Left lung (tissue), 10 donors: ENCODE data around the gene AMN1. TPM values are rescaled to one million over a fixed set of nuclear protein-coding genes. Genes with fewer than 3 reads are reported as not detected.
A peak's percentile ranks its signal among the peaks of the same experiment; 100 is the strongest.

Experiments
- ATAC-seq: fragments of 200-7000 bp; cut with Tn5 transposase; one replicate; pipeline ENCODE4 v1.9.1; 2020; ENCODE audit warnings: moderate library complexity
- DNase-seq, 4 donors: peaks; one replicate each; pipeline ENCODE4 v3.0.0-alpha.2; 2013 to 2020
- H3K27ac ChIP-seq, 2 donors: fragments of 200-600 bp; sonication (generic) in 1 of 2; one replicate each; pipeline versions ENCODE4 v1.5.0 to v1.8.0; 2020 to 2021
- H3K27me3 ChIP-seq, 2 donors: fragments of 200-600 bp; sonication (generic) in 1 of 2; one replicate each; pipeline versions ENCODE4 v1.5.0 to v1.8.0; 2020 to 2021
- H3K36me3 ChIP-seq, 2 donors: fragments of 200-600 bp; sonication (generic) in 1 of 2; one replicate each; pipeline versions ENCODE4 v1.5.0 to v1.8.0; 2020 to 2021
- H3K4me1 ChIP-seq, 2 donors: fragments of 200-600 bp; one replicate each; pipeline ENCODE4 v1.8.0; 2021
- H3K4me3 ChIP-seq, 2 donors: fragments of 200-600 bp; sonication (generic) in 1 of 2; one replicate each; pipeline versions ENCODE4 v1.5.0 to v1.8.0; 2020 to 2021; ENCODE audit warnings: mild to moderate bottlenecking in 1 of 2
- H3K9me3 ChIP-seq, 2 donors: fragments of 200-600 bp; sonication (generic) in 1 of 2; one replicate each; pipeline versions ENCODE4 v1.5.0 to v1.8.0; 2020 to 2021
- intact Hi-C, 2 donors: fragments of 100-400 bp; cut with DNase I; formaldehyde crosslinking; loops; one replicate each; pipeline versions ENCODE4 v1.11.2 to v1.14.2; 2022
- polyA plus RNA-seq, 6 donors: library from polyadenylated mRNA; unstranded; fragments of 120-200 nt; gene quantifications; one replicate each; pipeline ENCODE4 v1.2.1, GENCODE V29; 2013; ENCODE audit not compliant: insufficient read length in 6 of 6
- total RNA-seq, 2 donors: library from RNA; stranded (reverse); fragmentation: NEBNext Ultra II Directional; extraction: Animal tissue kit (Norgen Biotek cat#: 25700); gene quantifications; one replicate each; pipeline ENCODE4 v1.2.1, GENCODE V29; 2021
- TF ChIP-seq, protein P1 (sequence below), 2 donors: fragments of 200-600 bp; sonication (generic) in 1 of 2; IDR thresholded peaks; one replicate each; pipeline versions ENCODE4 v1.5.0 to v1.8.0; 2021; ENCODE audit warnings: antibody characterized with exemption in 2 of 2
- donor health status: DM: no; HTN: yes; CAD: no.
- donor health status: DM: no; HTN: no; CAD: no.

The AMN1 gene
- total and polyA plus RNA-seq, 8 donors: 6.6 to 19.7 (median 17.3) TPM

DNA sequence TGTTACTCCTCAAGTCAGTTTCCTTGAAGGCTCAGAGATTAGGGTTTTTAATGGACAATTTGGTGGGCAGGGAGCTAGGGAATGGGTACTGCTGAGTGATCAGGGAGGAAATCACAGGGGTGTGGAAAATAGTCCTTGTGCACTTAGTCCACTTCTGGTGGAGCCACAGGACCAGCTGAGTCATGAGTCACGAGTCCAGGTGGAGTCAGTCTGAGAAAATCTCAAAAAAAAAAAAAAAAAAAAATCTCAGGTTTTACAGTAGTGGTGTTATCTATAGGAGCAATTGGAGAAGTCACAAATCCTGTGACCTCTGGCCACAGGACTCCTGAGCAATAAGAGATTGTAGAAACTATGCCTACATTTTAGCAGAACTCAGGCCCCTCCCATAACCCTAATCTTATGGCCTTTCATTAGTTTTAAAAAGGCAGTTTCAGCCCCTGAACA lies 28.2 kb upstream of the AMN1 start:
- H3K27me3 ChIP-seq: no peaks in the 10 kb centered on the region
- intact Hi-C loops: no loop called here
- no peak overlapping the region for H3K27ac ChIP-seq
- H3K36me3 ChIP-seq: no peaks in the 10 kb centered on the region
- TF ChIP-seq, protein P1, sequence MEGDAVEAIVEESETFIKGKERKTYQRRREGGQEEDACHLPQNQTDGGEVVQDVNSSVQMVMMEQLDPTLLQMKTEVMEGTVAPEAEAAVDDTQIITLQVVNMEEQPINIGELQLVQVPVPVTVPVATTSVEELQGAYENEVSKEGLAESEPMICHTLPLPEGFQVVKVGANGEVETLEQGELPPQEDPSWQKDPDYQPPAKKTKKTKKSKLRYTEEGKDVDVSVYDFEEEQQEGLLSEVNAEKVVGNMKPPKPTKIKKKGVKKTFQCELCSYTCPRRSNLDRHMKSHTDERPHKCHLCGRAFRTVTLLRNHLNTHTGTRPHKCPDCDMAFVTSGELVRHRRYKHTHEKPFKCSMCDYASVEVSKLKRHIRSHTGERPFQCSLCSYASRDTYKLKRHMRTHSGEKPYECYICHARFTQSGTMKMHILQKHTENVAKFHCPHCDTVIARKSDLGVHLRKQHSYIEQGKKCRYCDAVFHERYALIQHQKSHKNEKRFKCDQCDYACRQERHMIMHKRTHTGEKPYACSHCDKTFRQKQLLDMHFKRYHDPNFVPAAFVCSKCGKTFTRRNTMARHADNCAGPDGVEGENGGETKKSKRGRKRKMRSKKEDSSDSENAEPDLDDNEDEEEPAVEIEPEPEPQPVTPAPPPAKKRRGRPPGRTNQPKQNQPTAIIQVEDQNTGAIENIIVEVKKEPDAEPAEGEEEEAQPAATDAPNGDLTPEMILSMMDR (IDR thresholded peaks at IDR 0.05): no peak
- peaks cover 0 to 6% of the 10 kb centered on the region in 2 donors for H3K4me1 ChIP-seq
- H3K9me3 ChIP-seq: no peaks in the 10 kb centered on the region
- H3K4me3 ChIP-seq: no peak overlapping the region
- DNase-seq: peak in 1 of 4 donors; percentile 43
- ATAC-seq: peak; percentile 68

DNA sequence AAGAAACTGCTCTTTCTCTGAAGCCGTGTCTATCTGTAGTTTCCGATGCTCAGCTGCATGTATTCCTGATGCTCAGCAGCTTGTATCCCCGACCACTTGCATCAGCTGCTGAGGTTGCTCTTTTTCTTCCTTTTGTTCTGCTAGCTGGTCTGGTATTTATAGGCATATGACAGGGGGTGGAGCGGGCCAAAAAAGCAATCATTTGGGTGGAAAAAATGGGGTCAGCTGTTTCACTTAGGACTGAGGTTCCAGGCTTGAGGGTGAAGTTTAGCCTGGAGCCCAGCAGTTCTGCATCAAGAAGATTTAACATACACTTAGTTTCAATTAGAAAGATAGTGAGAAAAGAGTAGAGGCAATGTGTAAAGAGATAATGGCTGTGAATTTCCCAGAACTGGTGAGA lies 23.6 kb upstream of the AMN1 start:
- H3K27ac ChIP-seq: peak overlapping the region in 1 of 2 donors; percentile 90

DNA sequence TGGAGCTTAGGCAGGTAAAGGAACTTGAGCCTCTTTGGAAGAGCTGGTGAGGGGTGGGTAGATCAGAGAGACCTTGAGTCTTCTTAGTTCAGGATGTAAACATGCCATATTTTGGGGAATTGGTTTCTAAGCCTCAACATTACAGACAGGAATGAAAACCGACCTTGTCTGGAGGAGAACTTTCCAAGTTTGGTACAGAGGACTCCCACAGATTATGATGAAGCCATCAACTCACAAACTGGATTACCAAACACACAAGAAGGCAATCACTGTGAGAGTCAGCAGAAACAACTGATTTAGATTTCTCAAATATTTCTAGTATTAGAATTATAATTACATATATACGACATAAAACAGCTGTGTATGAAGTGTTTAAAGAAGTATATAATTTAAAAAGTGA lies 22.3 kb upstream of the AMN1 start:
- no peak overlapping the region for H3K4me3 ChIP-seq
- H3K9me3 ChIP-seq: peaks cover 0 to 5% of the 10 kb centered on the region in 2 donors
- H3K27ac ChIP-seq: peak overlapping the region in 1 of 2 donors; percentile 90
- peaks cover 17 to 65% of the 10 kb centered on the region in 2 donors for H3K4me1 ChIP-seq
- TF ChIP-seq, protein P1 (IDR thresholded peaks at IDR 0.05): no peak
- intact Hi-C loops: no loop called here
- DNase-seq (no peak), ATAC-seq (no peak)
- no peaks in the 10 kb centered on the region for H3K36me3 ChIP-seq
- H3K27me3 ChIP-seq: no peaks in the 10 kb centered on the region

More for the DNA sequence above, 23.6 kb upstream of the AMN1 start:
- H3K9me3 ChIP-seq: peaks cover 0 to 5% of the 10 kb centered on the region in 2 donors
- TF ChIP-seq, protein P1 (IDR thresholded peaks at IDR 0.05): no peak
- DNase-seq: peak in 1 of 4 donors; percentile 39
- no peaks in the 10 kb centered on the region for H3K36me3 ChIP-seq
- peaks cover 3 to 52% of the 10 kb centered on the region in 2 donors for H3K4me1 ChIP-seq
- intact Hi-C loops: no loop called here
- peak; percentile 16 for ATAC-seq
- H3K27me3 ChIP-seq: no peaks in the 10 kb centered on the region
- no peak overlapping the region for H3K4me3 ChIP-seq

DNA sequence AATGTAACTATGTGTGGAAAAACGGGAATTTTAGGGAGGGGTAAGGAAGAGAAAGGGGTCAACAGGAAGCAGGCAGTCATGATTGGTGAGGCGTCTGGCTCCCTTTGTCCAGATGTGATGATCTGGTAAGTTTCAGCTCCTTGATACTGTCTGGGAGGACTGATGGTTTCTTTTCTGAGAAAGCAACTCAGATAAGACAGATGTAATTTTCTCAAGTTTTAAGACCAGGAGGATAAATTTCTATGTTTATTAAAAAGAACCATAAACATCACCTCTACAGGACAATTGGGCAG lies 21.9 kb upstream of the AMN1 start:
- no peaks in the 10 kb centered on the region for H3K36me3 ChIP-seq
- peaks cover 20 to 69% of the 10 kb centered on the region in 2 donors for H3K4me1 ChIP-seq
- H3K9me3 ChIP-seq: peaks cover 0 to 5% of the 10 kb centered on the region in 2 donors
- DNase-seq (no peak), ATAC-seq (no peak)
- TF ChIP-seq, protein P1 (IDR thresholded peaks at IDR 0.05): no peak
- H3K27me3 ChIP-seq: no peaks in the 10 kb centered on the region
- H3K4me3 ChIP-seq: no peak overlapping the region
- intact Hi-C loops: no loop called here
- H3K27ac ChIP-seq: peak overlapping the region in 1 of 2 donors; percentile 90

DNA sequence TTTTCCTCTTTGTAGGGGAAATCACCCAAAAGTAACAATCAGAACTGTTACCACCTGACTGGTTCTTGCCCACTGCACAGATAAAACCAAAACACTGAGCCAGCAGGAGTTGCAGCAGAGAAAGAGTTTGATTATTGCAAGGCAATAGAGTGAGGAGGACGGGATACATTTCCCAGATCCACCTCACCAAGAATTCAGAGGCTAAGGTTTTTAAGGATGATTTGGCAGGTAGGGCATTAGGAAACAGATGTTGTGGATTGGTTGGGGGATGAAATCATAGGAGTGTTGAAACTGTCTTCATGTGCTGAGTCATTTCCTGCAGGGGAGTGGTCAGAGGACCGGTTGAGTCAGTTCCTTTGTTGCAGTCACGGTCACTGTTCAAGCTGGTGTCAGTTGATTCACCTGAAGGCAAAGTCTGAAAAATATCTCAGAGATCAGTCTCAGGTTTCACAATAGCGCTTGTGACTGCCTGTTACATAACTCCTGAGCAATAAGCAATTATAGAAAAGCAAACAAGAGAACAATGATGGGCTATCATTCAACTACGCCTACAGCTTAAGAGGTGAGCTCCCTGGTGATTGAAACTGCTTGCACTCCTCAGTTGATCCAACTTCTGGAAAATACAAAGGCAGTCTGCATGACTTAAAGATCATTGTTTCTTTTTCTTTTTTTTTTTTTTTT lies 20.3 kb upstream of the AMN1 start:
- ATAC-seq: peak; percentile 89
- intact Hi-C loops: no loop called here
- peaks cover 20 to 83% of the 10 kb centered on the region in 2 donors for H3K4me1 ChIP-seq
- H3K27me3 ChIP-seq: no peaks in the 10 kb centered on the region
- H3K9me3 ChIP-seq: peaks cover 0 to 5% of the 10 kb centered on the region in 2 donors
- H3K27ac ChIP-seq: peak overlapping the region; percentile 72 to 90
- DNase-seq: peak in 2 of 4 donors; percentile 48 to 80
- no peaks in the 10 kb centered on the region for H3K36me3 ChIP-seq
- H3K4me3 ChIP-seq: no peak overlapping the region
- TF ChIP-seq, protein P1 (IDR thresholded peaks at IDR 0.05): no peak
